Measurements from ENCODE around the gene SLCO3A1. TPM values are rescaled to one million over a fixed set of nuclear protein-coding genes. Genes with fewer than 3 reads are reported as not detected.

Gene SLCO3A1
- total RNA-seq, 1 donor from 2014 or later = 42.3 TPM

GRCh38 chr15:91861223-91861622 lies 7.7 kb downstream of the SLCO3A1 start:
- DNase-seq (ENCODE audit: low spot score) = no peak

DNA sequence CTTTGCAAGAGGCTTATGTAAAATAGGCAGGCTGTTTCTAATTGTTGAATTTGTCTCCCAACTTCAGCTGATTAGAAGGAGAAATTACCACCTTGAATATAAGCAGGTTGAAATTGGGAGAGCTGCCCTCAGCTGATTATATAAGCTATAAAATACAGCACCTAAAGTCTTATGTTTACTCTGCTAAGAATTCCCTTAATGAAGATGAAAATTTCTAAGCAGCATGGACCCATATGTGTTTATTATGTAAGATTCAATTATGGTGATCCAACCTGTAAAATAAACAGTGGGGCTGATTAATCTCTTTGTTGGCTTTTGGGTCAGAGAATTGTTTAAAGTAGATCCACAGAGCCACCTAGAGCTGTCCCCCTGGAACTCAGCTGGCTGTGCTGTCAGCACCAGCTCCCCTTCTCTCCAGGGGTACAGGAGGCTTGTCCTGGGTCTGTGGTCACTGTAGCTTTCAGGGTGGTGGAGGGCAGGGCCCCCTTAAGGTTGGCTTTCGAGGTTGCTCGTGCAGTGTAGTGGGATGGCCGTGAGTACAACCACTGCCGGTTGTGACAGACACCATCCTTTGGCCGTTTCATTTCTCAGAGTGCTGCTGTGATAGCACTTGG lies 9.5 kb downstream of the SLCO3A1 start:
- DNase-seq (ENCODE audit: low spot score) = no peak

DNA sequence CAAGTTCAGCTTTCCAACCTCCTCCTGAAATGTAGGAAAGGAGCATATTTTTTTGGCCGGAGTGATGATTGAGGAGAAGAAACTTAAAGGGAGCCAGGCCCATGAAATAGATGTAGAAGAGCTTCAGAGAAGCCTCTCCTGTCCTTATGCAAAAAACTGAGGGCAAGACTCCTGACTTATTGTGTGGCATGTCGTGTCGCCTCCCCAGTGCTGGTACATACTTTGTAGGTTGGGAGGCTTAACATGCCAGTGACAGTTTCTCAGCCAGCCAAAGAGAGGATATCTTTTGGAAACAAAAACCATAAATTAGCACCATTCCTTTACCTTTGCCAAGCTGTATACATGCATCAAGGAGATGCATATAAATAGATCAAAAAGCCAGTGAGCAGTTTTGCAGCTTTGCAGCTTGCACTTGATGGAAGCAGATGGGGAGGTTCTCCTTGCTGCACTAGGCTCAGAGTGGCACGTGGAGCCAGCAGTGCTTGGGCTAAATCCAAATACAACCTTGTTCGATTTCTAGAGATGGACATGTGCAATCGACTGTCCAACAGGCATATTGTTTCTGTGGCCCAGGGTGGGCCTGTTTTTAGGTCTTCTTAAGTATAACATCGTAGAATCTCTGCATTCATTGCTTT lies 10.2 kb downstream of the SLCO3A1 start:
- DNase-seq (ENCODE audit: low spot score) = no peak

GRCh38 chr15:91864664-91865063 lies 11.2 kb downstream of the SLCO3A1 start:
- DNase-seq (ENCODE audit: low spot score) = no peak

DNA sequence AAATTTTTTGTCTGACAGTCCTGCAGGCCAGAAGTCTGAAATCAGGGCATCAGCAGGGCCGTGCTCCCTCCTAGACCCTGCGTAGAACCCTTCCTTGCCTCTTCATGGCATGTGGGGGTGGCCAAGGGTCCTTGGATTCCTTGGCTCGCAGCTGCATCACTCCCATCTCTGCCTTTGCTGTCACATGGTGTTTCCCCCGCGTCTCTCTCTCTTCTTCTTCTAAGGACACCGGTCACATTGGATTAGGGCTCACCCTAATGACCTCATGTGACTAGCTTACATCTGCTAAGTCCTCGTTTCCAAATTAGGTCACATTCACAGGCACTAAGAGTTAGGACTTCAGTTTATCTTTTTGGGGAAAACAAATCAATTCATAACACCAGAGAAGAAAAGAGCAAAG lies 12.0 kb downstream of the SLCO3A1 start:
- DNase-seq (ENCODE audit: low spot score) = no peak

GRCh38 chr15:91865950-91866349 lies 12.4 kb downstream of the SLCO3A1 start:
- no peak for DNase-seq (ENCODE audit: low spot score)

- peak; percentile 66 for DNase-seq (ENCODE audit: low spot score)
Observed at GRCh38 chr15:91866371-91866905, 12.9 kb downstream of the SLCO3A1 start.

- peak; percentile 84 for DNase-seq (ENCODE audit: low spot score)
Observed at GRCh38 chr15:91866971-91867372, 13.5 kb downstream of the SLCO3A1 start.

DNA sequence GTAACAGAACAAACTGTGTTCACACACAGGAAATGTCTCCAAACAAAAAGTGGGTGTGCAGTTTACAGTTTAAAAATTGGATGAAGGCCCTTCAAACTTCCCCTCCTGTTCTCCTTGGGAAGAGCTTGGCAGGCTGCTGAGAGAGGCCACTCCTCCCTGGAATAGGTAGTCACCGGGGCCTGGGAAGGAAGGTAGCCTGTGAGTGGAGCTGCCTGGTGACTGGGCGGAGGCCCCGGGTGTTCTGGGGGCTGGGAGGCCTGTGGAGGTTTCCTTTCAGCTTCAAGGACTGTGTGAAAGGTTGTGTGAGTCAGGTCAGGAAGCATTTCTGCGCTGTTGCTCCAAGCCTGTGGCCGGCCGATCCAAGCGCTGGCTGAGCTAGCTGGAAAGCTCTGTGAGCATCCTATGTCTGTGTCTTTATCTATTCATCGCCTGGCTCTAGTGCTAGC lies 14.1 kb downstream of the SLCO3A1 start:
- peak; percentile 85 for DNase-seq (ENCODE audit: low spot score)

- DNase-seq (ENCODE audit: low spot score) = no peak
Observed at GRCh38 chr15:91870876-91871537, 17.5 kb downstream of the SLCO3A1 start.

DNA sequence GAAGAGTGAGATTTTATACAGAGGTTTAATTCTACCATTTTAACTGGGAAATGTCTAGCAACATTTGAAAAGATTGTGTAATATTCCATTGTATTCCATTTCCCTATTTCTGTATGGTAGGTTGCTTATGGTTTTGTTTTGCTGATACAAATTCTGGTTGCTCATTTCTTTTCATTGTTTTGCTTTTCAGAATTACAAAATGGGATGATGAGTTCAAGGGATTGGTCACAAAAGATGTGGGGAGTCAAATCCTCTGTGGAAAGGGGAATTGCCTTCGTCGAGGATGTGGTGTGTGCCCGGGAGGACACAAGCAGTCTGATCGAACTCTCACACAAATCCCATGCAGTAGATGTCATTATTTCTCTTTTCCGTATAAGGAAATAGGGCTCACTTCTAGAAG lies 18.3 kb downstream of the SLCO3A1 start:
- no peak for DNase-seq (ENCODE audit: low spot score)

DNA sequence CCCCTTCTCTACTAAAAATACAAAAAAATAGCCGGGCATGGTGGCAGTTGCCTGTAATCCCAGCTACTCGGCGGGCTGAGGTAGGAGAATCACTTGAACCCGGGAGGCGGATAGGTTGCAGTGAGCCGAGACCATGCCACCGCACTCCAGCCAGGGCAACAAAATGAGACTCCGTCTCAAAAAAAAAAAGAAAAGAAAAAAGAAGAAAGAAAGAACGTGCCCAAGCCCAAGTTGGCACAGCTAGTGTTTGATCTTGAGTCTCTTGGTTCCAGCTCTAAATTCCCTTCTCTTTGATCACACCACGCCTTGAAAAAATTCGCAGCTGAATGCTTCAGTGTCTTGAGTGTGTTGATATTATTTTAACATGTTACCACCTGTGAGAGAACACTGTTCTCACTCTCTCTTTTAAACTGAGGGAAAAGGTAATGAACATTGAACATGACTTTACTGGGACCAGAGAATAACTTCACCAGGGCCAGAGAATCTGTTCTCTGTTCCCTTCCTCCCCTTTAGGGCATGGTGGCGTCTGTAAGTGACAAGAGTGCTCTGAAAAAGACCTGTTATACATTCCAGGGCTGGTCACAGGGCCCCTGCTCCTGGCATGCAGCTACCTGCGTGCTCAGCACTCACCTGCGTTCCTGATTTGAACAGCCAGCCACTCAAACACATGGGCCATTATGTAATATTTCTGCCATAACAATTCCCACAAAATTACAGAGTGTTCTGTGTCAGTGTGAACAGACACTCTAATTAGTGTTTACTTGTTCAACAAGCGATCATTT lies 19.0 kb downstream of the SLCO3A1 start:
- DNase-seq (ENCODE audit: low spot score) = peak; percentile 63

- DNase-seq (ENCODE audit: low spot score) = no peak
Observed at GRCh38 chr15:91873138-91873536, 19.6 kb downstream of the SLCO3A1 start.

- DNase-seq (ENCODE audit: low spot score) = no peak
Observed at GRCh38 chr15:91874171-91874570, 20.7 kb downstream of the SLCO3A1 start.

DNA sequence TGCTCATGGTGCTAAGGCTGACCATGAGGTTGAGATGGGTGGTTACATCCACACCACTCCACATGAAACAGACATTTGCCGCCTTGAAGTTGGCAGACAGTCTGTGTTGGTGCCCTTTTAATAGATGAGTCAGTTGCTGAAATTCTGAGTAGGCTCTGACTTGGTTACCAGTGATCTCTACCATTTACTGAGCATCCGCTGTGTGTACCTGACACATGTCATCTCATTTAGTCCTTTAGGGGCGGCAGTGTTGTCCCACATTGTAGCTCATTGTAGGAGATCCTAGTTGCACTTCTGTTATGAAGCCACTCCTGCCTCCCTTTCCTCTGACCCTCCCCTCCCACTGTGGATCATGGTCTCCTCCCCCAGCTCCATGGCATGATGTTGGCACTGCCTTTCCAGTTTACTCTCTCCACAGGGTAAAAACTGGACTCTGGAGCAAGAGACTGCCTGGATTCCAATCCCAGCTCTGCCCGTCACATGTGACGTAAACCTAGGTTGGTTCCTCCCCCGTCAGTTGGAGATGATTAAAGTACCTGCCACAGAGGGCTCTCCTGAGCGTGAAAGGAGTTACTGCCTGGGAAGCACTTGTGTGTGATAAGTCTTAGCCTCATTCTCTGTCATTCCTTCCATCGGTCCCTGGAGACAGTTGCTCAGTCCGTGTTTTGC lies 21.6 kb downstream of the SLCO3A1 start:
- no peak for DNase-seq (ENCODE audit: low spot score)

GRCh38 chr15:91876187-91876586 lies 22.7 kb downstream of the SLCO3A1 start:
- no peak for DNase-seq (ENCODE audit: low spot score)

DNA sequence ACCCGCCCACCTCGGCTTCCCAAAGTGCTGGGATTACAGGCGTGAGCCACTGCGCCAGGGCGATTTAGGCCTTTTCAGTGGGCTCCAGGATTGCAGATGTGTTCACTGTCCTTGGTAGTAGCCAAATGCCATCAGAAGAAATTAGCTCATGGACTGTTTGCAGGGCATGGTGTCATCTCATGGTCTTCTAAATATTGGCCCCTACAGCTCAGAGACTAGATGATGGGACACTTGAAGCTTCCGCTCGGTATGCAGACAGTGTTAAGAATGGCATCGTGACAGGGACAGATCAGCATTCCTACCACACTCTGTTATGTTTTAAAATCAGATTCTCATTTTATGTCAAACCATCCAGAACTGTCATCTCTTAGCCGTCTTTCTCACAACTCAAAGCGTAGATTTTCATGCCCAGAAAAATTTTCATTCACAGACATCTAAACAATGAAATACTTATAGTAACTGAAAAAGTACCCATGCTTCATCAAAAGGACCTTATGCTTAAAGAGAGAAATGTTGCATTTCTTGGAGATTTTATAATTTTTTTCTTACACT lies 24.9 kb downstream of the SLCO3A1 start:
- DNase-seq (ENCODE audit: low spot score) = no peak

DNA sequence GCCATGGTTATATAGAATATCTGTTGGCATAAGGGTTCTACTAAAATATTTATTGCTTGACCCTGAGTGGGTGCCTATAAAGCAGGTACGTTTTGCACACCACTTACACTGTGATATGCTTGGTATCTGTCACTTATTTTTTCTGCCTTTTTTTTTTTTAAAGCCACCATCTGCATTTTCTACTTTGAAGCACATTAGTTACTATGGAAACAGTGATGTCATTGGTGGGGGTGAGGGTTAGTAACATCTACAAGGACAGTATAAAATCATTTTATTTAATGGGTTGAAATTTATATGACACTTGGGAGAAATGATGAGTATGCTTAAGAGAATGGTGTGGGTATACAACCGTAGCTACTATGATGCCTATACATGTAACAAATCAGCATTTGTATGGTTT lies 25.6 kb downstream of the SLCO3A1 start:
- DNase-seq (ENCODE audit: low spot score) = no peak

- DNase-seq (ENCODE audit: low spot score) = no peak
Observed at GRCh38 chr15:91880373-91880772, 26.9 kb downstream of the SLCO3A1 start.

DNA sequence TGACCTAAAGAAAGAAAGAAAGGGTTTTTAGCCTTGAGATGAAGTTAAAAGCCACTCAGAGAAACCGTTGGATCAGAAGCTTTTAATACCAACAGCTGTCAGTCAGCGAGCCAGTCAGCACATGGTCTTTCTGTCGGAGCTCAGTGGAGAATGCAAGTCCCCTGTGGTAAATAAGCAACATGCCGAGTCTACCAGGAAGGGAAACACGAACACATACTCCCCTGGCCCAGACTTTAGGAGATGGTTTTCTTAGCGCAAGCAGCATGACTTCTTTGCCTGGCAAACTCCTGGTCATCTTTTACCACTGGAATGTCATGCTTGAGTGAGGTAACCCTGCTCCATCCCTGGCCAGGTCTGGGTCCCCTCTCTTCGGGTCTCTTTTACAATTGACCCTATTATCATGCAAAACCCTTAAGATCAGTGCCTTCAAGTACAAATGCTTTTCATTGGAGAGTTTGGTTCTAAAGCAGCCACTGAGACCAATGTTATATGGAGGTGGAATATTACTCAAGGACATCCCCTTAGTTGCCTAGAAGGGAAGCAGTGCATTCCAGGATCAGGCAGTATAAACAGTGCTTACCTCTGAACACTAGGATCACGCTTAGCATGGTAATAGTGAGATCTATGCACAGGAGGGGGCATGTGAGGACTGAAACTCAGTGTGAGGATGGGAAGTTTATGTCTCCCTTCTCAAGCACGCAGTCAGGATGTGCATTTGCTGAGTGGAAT lies 28.2 kb downstream of the SLCO3A1 start:
- DNase-seq (ENCODE audit: low spot score) = no peak

All from ureter (tissue), 1 donor.